ENCODE results near the gene RSPO3.

The RSPO3 gene

GRCh38 chr6:127103482-127103881 is 15.0 kb upstream of the RSPO3 start:
- TF ChIP-seq, protein P1, sequence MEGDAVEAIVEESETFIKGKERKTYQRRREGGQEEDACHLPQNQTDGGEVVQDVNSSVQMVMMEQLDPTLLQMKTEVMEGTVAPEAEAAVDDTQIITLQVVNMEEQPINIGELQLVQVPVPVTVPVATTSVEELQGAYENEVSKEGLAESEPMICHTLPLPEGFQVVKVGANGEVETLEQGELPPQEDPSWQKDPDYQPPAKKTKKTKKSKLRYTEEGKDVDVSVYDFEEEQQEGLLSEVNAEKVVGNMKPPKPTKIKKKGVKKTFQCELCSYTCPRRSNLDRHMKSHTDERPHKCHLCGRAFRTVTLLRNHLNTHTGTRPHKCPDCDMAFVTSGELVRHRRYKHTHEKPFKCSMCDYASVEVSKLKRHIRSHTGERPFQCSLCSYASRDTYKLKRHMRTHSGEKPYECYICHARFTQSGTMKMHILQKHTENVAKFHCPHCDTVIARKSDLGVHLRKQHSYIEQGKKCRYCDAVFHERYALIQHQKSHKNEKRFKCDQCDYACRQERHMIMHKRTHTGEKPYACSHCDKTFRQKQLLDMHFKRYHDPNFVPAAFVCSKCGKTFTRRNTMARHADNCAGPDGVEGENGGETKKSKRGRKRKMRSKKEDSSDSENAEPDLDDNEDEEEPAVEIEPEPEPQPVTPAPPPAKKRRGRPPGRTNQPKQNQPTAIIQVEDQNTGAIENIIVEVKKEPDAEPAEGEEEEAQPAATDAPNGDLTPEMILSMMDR (IDR thresholded peaks at IDR 0.05; ENCODE audit: poor library complexity, severe bottlenecking) = no peak
- Histone ChIP-seq H3K4me1 (ENCODE audit: insufficient read depth, poor library complexity, severe bottlenecking) (no peaks in the 10 kb centered on the region), H3K9me3 (ENCODE audit: severe bottlenecking) (no peaks in the 10 kb centered on the region), H3K27ac (ENCODE audit: poor library complexity, severe bottlenecking) (no peak overlapping the region), H3K36me3 (ENCODE audit: low read depth) (no peaks in the 10 kb centered on the region), H3K4me3 (ENCODE audit: severe bottlenecking) (no peak overlapping the region), H3K27me3 (ENCODE audit: insufficient read depth, poor library complexity, severe bottlenecking) (no peaks in the 10 kb centered on the region)
- no peak for ATAC-seq (ENCODE audit: low read depth)
- DNase-seq (ENCODE audit: low spot score) = no peak

- Histone ChIP-seq H3K36me3 (ENCODE audit: low read depth) (no peaks in the 10 kb centered on the region), H3K27ac (ENCODE audit: poor library complexity, severe bottlenecking) (no peak overlapping the region), H3K9me3 (ENCODE audit: severe bottlenecking) (no peaks in the 10 kb centered on the region), H3K4me1 (ENCODE audit: insufficient read depth, poor library complexity, severe bottlenecking) (no peaks in the 10 kb centered on the region), H3K27me3 (ENCODE audit: insufficient read depth, poor library complexity, severe bottlenecking) (no peaks in the 10 kb centered on the region), H3K4me3 (ENCODE audit: severe bottlenecking) (no peak overlapping the region)
- TF ChIP-seq, protein P1 (IDR thresholded peaks at IDR 0.05; ENCODE audit: poor library complexity, severe bottlenecking) = no peak
- ATAC-seq (ENCODE audit: low read depth) (no peak), DNase-seq (ENCODE audit: low spot score) (no peak)
Observed at GRCh38 chr6:127107916-127108315, 10.6 kb upstream of the RSPO3 start.

DNA sequence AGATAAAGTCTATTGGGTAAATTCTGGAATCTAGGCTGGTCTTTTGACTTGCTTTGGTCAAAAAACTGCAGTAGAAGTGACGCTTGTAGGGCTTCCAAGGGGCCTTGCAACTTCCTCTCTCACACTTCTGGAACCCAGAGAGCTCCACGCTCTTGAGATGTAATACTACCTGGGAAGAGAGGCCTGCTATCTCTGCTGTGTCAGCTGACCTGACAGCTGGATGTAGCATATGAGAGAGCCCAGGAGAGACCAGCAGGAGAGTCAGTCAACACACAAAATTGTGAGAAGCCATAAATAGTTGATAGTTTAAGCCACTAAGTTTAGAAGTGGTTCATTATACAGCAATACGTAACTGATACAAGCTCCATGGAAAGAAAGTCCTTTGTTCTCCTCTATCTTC is 7.8 kb upstream of the RSPO3 start:
- Histone ChIP-seq H3K4me3 (ENCODE audit: severe bottlenecking) (no peak overlapping the region), H3K27me3 (ENCODE audit: insufficient read depth, poor library complexity, severe bottlenecking) (peaks cover 17% of the 10 kb centered on the region), H3K27ac (ENCODE audit: poor library complexity, severe bottlenecking) (no peak overlapping the region), H3K9me3 (ENCODE audit: severe bottlenecking) (no peaks in the 10 kb centered on the region), H3K36me3 (ENCODE audit: low read depth) (no peaks in the 10 kb centered on the region), H3K4me1 (ENCODE audit: insufficient read depth, poor library complexity, severe bottlenecking) (no peaks in the 10 kb centered on the region)
- TF ChIP-seq, protein P1 (IDR thresholded peaks at IDR 0.05; ENCODE audit: poor library complexity, severe bottlenecking) = no peak
- DNase-seq (ENCODE audit: low spot score) (no peak), ATAC-seq (ENCODE audit: low read depth) (no peak)

GRCh38 chr6:127111526-127111925 is 6.9 kb upstream of the RSPO3 start:
- H3K36me3 ChIP-seq (ENCODE audit: low read depth) = no peaks in the 10 kb centered on the region
- no peak for DNase-seq (ENCODE audit: low spot score)
- H3K9me3 ChIP-seq (ENCODE audit: severe bottlenecking) = no peaks in the 10 kb centered on the region
- ATAC-seq (ENCODE audit: low read depth) = no peak
- H3K4me1 ChIP-seq (ENCODE audit: insufficient read depth, poor library complexity, severe bottlenecking) = no peaks in the 10 kb centered on the region
- no peak overlapping the region for H3K27ac ChIP-seq (ENCODE audit: poor library complexity, severe bottlenecking)
- TF ChIP-seq, protein P1 (IDR thresholded peaks at IDR 0.05; ENCODE audit: poor library complexity, severe bottlenecking) = no peak
- peaks cover 24% of the 10 kb centered on the region for H3K27me3 ChIP-seq (ENCODE audit: insufficient read depth, poor library complexity, severe bottlenecking)
- no peak overlapping the region for H3K4me3 ChIP-seq (ENCODE audit: severe bottlenecking)

DNA sequence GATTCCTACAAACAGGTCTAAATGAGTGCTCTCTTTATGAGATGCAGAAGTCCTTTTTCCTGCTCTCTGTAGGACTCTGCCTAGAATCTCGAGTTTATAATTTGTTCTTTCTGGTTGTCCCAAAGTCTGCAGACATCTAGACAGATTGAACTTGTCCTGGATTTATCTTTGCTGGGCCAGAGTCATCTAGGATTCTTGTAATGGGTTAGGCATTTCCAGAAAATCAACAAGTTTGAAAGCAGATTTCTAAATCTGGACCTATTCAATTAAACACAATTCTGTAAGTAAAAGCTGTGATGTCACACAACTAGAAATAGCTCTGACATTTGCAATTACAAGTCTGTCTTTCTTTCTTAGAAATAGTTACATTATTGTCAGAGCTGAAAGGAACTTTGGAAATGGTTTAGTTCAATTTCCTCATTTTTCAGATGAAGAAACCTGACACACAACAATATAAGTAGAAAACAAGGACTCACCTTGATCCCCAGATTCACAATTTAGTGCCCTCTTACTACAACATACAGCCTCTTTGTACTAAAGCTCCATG is 4.2 kb upstream of the RSPO3 start:
- Histone ChIP-seq H3K27ac (ENCODE audit: poor library complexity, severe bottlenecking) (no peak overlapping the region), H3K4me1 (ENCODE audit: insufficient read depth, poor library complexity, severe bottlenecking) (no peaks in the 10 kb centered on the region), H3K36me3 (ENCODE audit: low read depth) (no peaks in the 10 kb centered on the region), H3K27me3 (ENCODE audit: insufficient read depth, poor library complexity, severe bottlenecking) (peaks cover 48% of the 10 kb centered on the region), H3K4me3 (ENCODE audit: severe bottlenecking) (no peak overlapping the region), H3K9me3 (ENCODE audit: severe bottlenecking) (no peaks in the 10 kb centered on the region)
- DNase-seq (ENCODE audit: low spot score) (no peak), ATAC-seq (ENCODE audit: low read depth) (no peak)
- TF ChIP-seq, protein P1 (IDR thresholded peaks at IDR 0.05; ENCODE audit: poor library complexity, severe bottlenecking) = no peak
